Heart right ventricle (tissue), 16 donors: ENCODE results near the gene SDF2L1. TPM values are rescaled to one million over a fixed set of nuclear protein-coding genes. Genes with fewer than 3 reads are reported as not detected.

Source experiments
- ATAC-seq, 8 donors: fragments of 200-7000 bp; cut with Tn5 transposase; one replicate each; pipeline ENCODE4 v1.9.1; 2020; ENCODE audit warnings: mild to moderate bottlenecking in 8 of 8, moderate library complexity in 8 of 8, moderate number of reproducible peaks in 1 of 8
- DNase-seq, 2 donors: peaks; one replicate each; pipeline ENCODE4 v3.0.0-alpha.2; 2020
- H3K27ac ChIP-seq, 10 donors: fragments of 200-600 bp; sonication (generic) in 2 of 10; one replicate each; pipeline versions ENCODE4 v1.5.0 to v1.8.0; 2020 to 2022; ENCODE audit warnings: mild to moderate bottlenecking in 3 of 10
- H3K27me3 ChIP-seq, 7 donors: fragments of 200-600 bp; one replicate each; pipeline ENCODE4 v1.8.0; 2021 to 2022; ENCODE audit warnings: mild to moderate bottlenecking in 2 of 7
- H3K36me3 ChIP-seq, 9 donors: fragments of 200-600 bp; sonication (generic) in 1 of 9; one replicate each; pipeline versions ENCODE4 v1.5.0 to v1.8.0; 2020 to 2022; ENCODE audit warnings: mild to moderate bottlenecking in 2 of 9
- H3K4me1 ChIP-seq, 9 donors: fragments of 200-600 bp; sonication (generic) in 1 of 9; one replicate each; pipeline versions ENCODE4 v1.5.0 to v1.8.0; 2020 to 2022; ENCODE audit warnings: mild to moderate bottlenecking in 4 of 9
- H3K4me3 ChIP-seq, 10 donors: fragments of 200-600 bp; sonication (generic) in 2 of 10; one replicate each; pipeline versions ENCODE4 v1.5.0 to v1.8.0; 2020 to 2022; ENCODE audit warnings: mild to moderate bottlenecking in 7 of 10, moderate library complexity in 2 of 10
- H3K9me3 ChIP-seq, 11 donors: fragments of 200-600 bp in 10 of 11; sonication (generic) in 2 of 11; one replicate each; pipeline versions ENCODE4 v1.5.0 to v1.8.0; 2013 to 2022; ENCODE audit warnings: mild to moderate bottlenecking in 2 of 11, control low read depth in 1 of 11, moderate library complexity in 1 of 11
- WGBS, 2 donors: extraction: QIAGEN DNeasy Blood & Tissue Kit; methylation state at CpG; one replicate each; pipeline ENCODE4 v1.1.7; 2013; ENCODE audit warnings: inconsistent platforms in 1 of 2; 5-methylcytosine and 5-hydroxymethylcytosine counted together
- intact Hi-C, 10 donors: fragments of 100-400 bp; cut with DNase I; formaldehyde crosslinking; loops; one replicate each; pipeline versions ENCODE4 v1.11.1 to v1.14.2; 2022
- polyA plus RNA-seq, 2 donors: library from polyadenylated mRNA; stranded (reverse); fragments of 200-250 nt; gene quantifications; one replicate each; pipeline ENCODE4 v1.2.3, GENCODE V29; 2013
- total RNA-seq, 10 donors: library from RNA; stranded (reverse); fragmentation: NEBNext Ultra II Directional in 3 of 10; extraction: Animal tissue kit (Norgen Biotek cat#: 25700) in 3 of 10; gene quantifications; one replicate each; pipeline versions ENCODE4 v1.2.1 to v1.2.4, GENCODE V29; 2021 to 2023
- TF ChIP-seq, protein P1 (sequence below), 9 donors: fragments of 200-600 bp; sonication (generic) in 2 of 9; IDR thresholded peaks; one replicate each; pipeline versions ENCODE4 v1.5.0 to v1.8.0; 2021 to 2022; ENCODE audit warnings: antibody characterized with exemption in 9 of 9, mild to moderate bottlenecking in 5 of 9, moderate library complexity in 1 of 9
- donor health status: Arrhythmogenic right ventricular cardiomyopathy.
- donor health status: ischemic (EF 13 %, LVEDD 7.1; RV severe dilation, severe dysfunction).
- donor health status: healthy with polysubstance abuse.
- donor health status: DM: no; HTN: yes; CAD: no.
- donor health status: DM: no; HTN: no; CAD: no.
- donor health status: ischemic (EF 25% LVEDD 6.9; RV normal size, moderate dysfunction).
- donor health status: ischemic (EF 25% LVEDD 5.7; RV mildly dilated, moderate dysfunction).
- donor health status: healthy.
- donor health status: DM: yes; HTN: yes; CAD: no.
- donor health status: Ischemic cardiomyopathy.
- donor health status: ischemic (EF 35%, LVEDD 5.7; RV mildly dilated, moderate dysfunction).
- donor health status: nonischemic (EF 11% LVEDD 7.7; RV severe dilation, severe dysfunction).
- donor health status: DM: yes; HTN: yes; CAD: no.
- donor health status: PGD.
- donor health status: ischemic (EF 29% LVEDD 5.4; RV normal size, mild dysfunction).
- donor health status: nonischemic (EF 23%, LVEDD 6.1; RV moderate dilation, normal function).

The SDF2L1 gene
- total and polyA plus RNA-seq, 12 donors = 10.8 to 325 (median 18.3) TPM

GRCh38 chr22:21686634-21687393 is 44.7 kb downstream of the SDF2L1 start:
- no peaks in the 10 kb centered on the region for H3K4me1 ChIP-seq
- TF ChIP-seq, protein P1, sequence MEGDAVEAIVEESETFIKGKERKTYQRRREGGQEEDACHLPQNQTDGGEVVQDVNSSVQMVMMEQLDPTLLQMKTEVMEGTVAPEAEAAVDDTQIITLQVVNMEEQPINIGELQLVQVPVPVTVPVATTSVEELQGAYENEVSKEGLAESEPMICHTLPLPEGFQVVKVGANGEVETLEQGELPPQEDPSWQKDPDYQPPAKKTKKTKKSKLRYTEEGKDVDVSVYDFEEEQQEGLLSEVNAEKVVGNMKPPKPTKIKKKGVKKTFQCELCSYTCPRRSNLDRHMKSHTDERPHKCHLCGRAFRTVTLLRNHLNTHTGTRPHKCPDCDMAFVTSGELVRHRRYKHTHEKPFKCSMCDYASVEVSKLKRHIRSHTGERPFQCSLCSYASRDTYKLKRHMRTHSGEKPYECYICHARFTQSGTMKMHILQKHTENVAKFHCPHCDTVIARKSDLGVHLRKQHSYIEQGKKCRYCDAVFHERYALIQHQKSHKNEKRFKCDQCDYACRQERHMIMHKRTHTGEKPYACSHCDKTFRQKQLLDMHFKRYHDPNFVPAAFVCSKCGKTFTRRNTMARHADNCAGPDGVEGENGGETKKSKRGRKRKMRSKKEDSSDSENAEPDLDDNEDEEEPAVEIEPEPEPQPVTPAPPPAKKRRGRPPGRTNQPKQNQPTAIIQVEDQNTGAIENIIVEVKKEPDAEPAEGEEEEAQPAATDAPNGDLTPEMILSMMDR (IDR thresholded peaks at IDR 0.05) = no peak
- intact Hi-C loops = no loop called here
- no peaks in the 10 kb centered on the region for H3K27me3 ChIP-seq
- ATAC-seq = no peak
- peaks cover 0 to 96% (median 63%) of the 10 kb centered on the region in 9 donors for H3K36me3 ChIP-seq
- no peak overlapping the region for H3K27ac ChIP-seq
- WGBS, 2 donors = 94 to 95% methylated on average over 23 of the region's 23 CpGs
- no peaks in the 10 kb centered on the region for H3K9me3 ChIP-seq
- H3K4me3 ChIP-seq = no peak overlapping the region
- no peak for DNase-seq

DNA sequence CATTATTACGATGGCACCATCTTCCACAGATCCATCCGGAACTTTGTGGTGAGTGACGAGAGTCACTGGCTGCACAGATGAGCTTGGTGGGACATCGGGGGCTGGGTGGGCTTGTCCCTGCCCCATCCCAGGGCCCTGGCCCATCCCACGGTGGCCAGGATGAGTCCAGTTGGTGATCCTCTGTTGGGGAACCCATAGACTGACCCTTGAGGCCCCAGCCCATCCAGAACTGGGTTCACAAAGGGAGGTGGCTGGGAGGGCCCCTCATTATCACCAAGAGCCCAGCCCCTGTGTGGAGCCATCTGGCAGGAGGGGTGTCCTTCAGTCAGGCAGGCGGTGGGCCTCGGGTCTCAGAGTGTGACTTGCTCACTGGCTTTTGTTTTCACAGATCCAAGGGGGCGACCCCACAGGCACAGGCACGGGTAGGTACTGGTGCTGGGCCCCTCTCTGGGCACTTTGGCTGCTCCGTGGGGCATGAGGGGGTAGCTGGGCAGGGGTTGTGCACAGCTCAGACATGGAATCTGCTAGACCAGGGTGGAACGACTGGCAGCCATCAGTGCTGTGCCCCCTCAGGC is 45.7 kb downstream of the SDF2L1 start:
- H3K4me3 ChIP-seq = no peak overlapping the region
- TF ChIP-seq, protein P1 (IDR thresholded peaks at IDR 0.05) = no peak
- H3K4me1 ChIP-seq = no peaks in the 10 kb centered on the region
- peaks cover 0 to 94% (median 56%) of the 10 kb centered on the region in 9 donors for H3K36me3 ChIP-seq
- no peaks in the 10 kb centered on the region for H3K9me3 ChIP-seq
- WGBS, 2 donors = 93 to 94% methylated on average over 11 of the region's 11 CpGs
- no peaks in the 10 kb centered on the region for H3K27me3 ChIP-seq
- intact Hi-C loops = no loop called here
- DNase-seq (no peak), ATAC-seq (peak in 1 of 8 donors; percentile 8)
- H3K27ac ChIP-seq = no peak overlapping the region

- ATAC-seq = peak in 1 of 8 donors; percentile 11
- 93 to 94% methylated on average over 6 of the region's 6 CpGs for WGBS, 2 donors
Observed at GRCh38 chr22:21688341-21688705, 46.2 kb downstream of the SDF2L1 start.

GRCh38 chr22:21688706-21689381 is 46.7 kb downstream of the SDF2L1 start:
- TF ChIP-seq, protein P1 (IDR thresholded peaks at IDR 0.05) = no peak
- Histone ChIP-seq H3K27me3 (no peaks in the 10 kb centered on the region), H3K4me1 (no peaks in the 10 kb centered on the region), H3K27ac (no peak overlapping the region), H3K9me3 (no peaks in the 10 kb centered on the region), H3K36me3 (peaks cover 0 to 94% (median 53%) of the 10 kb centered on the region in 9 donors), H3K4me3 (no peak overlapping the region)
- DNase-seq (no peak), ATAC-seq (peak in 1 of 8 donors; percentile 7)
- WGBS, 2 donors = 92 to 96% methylated on average over 20 of the region's 20 CpGs
- intact Hi-C loops = no loop called here

More at GRCh38 chr22:21688341-21688705, 46.2 kb downstream of the SDF2L1 start:
- TF ChIP-seq, protein P1 (IDR thresholded peaks at IDR 0.05) = no peak
- H3K9me3 ChIP-seq = no peaks in the 10 kb centered on the region
- intact Hi-C loops = no loop called here
- no peak for DNase-seq
- peaks cover 0 to 94% (median 53%) of the 10 kb centered on the region in 9 donors for H3K36me3 ChIP-seq
- H3K27ac ChIP-seq = no peak overlapping the region
- no peaks in the 10 kb centered on the region for H3K27me3 ChIP-seq
- no peak overlapping the region for H3K4me3 ChIP-seq
- no peaks in the 10 kb centered on the region for H3K4me1 ChIP-seq
